ENCODE measurements around the gene CADM2. TPM values are rescaled to one million over a fixed set of nuclear protein-coding genes. Genes with fewer than 3 reads are reported as not detected.

CADM2 gene
- total RNA-seq, 4 donors from 2014 or later, result 15.6 to 51.8 (median 37.4) TPM

- no peaks in the 10 kb centered on the region for H3K27me3 ChIP-seq
- 20 to 24% methylated on average over 3 of the region's 3 CpGs for WGBS, 2 donors
- no peak for TF ChIP-seq POLR2A (IDR thresholded peaks at IDR 0.05)
- TF ChIP-seq CTCF (IDR thresholded peaks at IDR 0.05), result peak in 1 of 5 experiments; percentile 6
- no peak for TF ChIP-seq EP300 (IDR thresholded peaks at IDR 0.05)
- peaks cover 0 to 6% (median 1%) of the 10 kb centered on the region in 4 donors for H3K9me3 ChIP-seq
- no peak for DNase-seq (ENCODE audit: low spot score in 2 of 2)
- H3K4me3 ChIP-seq, result no peak overlapping the region
- H3K27ac ChIP-seq, result no peak overlapping the region
- H3K36me3 ChIP-seq, result no peaks in the 10 kb centered on the region
- no peaks in the 10 kb centered on the region for H3K4me1 ChIP-seq
Measured at GRCh38 chr3:85801955-85802354, 843.2 kb downstream of the CADM2 start.

- WGBS, 2 donors, result 90 to 95% methylated on average over 1 of the region's 1 CpG
- DNase-seq (ENCODE audit: low spot score in 2 of 2), result no peak
Measured at GRCh38 chr3:85808755-85809154, 850.0 kb downstream of the CADM2 start.

GRCh38 chr3:85821130-85821756, 862.5 kb downstream of the CADM2 start:
- Histone ChIP-seq H3K4me1 (no peaks in the 10 kb centered on the region), H3K36me3 (no peaks in the 10 kb centered on the region), H3K4me3 (no peak overlapping the region), H3K9me3 (no peaks in the 10 kb centered on the region), H3K27ac (no peak overlapping the region), H3K27me3 (no peaks in the 10 kb centered on the region)
- WGBS, 2 donors, result 71 to 72% methylated on average over 1 of the region's 1 CpG
- no peak for TF ChIP-seq POLR2A (IDR thresholded peaks at IDR 0.05)
- peak in 2 of 5 experiments; percentile 6 to 14 for TF ChIP-seq CTCF (IDR thresholded peaks at IDR 0.05)
- no peak for TF ChIP-seq EP300 (IDR thresholded peaks at IDR 0.05)
- no peak for DNase-seq (ENCODE audit: low spot score in 2 of 2)

More at GRCh38 chr3:85808755-85809154, 850.0 kb downstream of the CADM2 start:
- Histone ChIP-seq H3K36me3 (no peaks in the 10 kb centered on the region), H3K27ac (no peak overlapping the region), H3K27me3 (no peaks in the 10 kb centered on the region), H3K4me3 (no peak overlapping the region), H3K4me1 (no peaks in the 10 kb centered on the region), H3K9me3 (no peaks in the 10 kb centered on the region)
- TF ChIP-seq POLR2A (IDR thresholded peaks at IDR 0.05), result no peak
- no peak for TF ChIP-seq CTCF (IDR thresholded peaks at IDR 0.05)
- TF ChIP-seq EP300 (IDR thresholded peaks at IDR 0.05), result no peak

- H3K4me3 ChIP-seq, result no peak overlapping the region
- no peaks in the 10 kb centered on the region for H3K27me3 ChIP-seq
- 52 to 53% methylated on average over 1 of the region's 1 CpG for WGBS, 2 donors
- TF ChIP-seq EP300 (IDR thresholded peaks at IDR 0.05) (no peak), POLR2A (IDR thresholded peaks at IDR 0.05) (no peak)
- H3K27ac ChIP-seq, result no peak overlapping the region
- no peaks in the 10 kb centered on the region for H3K36me3 ChIP-seq
- H3K9me3 ChIP-seq, result no peaks in the 10 kb centered on the region
- no peak for DNase-seq (ENCODE audit: low spot score in 2 of 2)
- no peaks in the 10 kb centered on the region for H3K4me1 ChIP-seq
Measured at GRCh38 chr3:85835857-85836440, 877.2 kb downstream of the CADM2 start.

- H3K27me3 ChIP-seq, result no peaks in the 10 kb centered on the region
- H3K36me3 ChIP-seq, result no peaks in the 10 kb centered on the region
- no peak overlapping the region for H3K27ac ChIP-seq
- TF ChIP-seq POLR2A (IDR thresholded peaks at IDR 0.05), result no peak
- no peak for TF ChIP-seq EP300 (IDR thresholded peaks at IDR 0.05)
- TF ChIP-seq CTCF (IDR thresholded peaks at IDR 0.05), result no peak
- 87 to 93% methylated on average over 3 of the region's 3 CpGs for WGBS, 2 donors
- H3K9me3 ChIP-seq, result no peaks in the 10 kb centered on the region
- no peak for DNase-seq (ENCODE audit: low spot score in 2 of 2)
- no peaks in the 10 kb centered on the region for H3K4me1 ChIP-seq
- H3K4me3 ChIP-seq, result no peak overlapping the region
Measured at GRCh38 chr3:85837402-85837801, 878.6 kb downstream of the CADM2 start.
